ENCODE data around the gene ADGRB3. TPM values are rescaled to one million over a fixed set of nuclear protein-coding genes. Genes with fewer than 3 reads are reported as not detected.

ADGRB3 gene
- polyA plus RNA-seq, 4 donors: 1.6 to 2.1 TPM; not detected in 2

- Histone ChIP-seq H3K4me1 (ENCODE audit: control insufficient read depth in 3 of 3, insufficient read depth in 2 of 3, low read depth in 1 of 3, low read length in 2 of 3) (no peaks in the 10 kb centered on the region), H3K36me3 (ENCODE audit: control insufficient read depth in 3 of 3, insufficient read depth in 2 of 3, low read depth in 1 of 3, low read length in 3 of 3) (no peaks in the 10 kb centered on the region), H3K27me3 (ENCODE audit: control insufficient read depth in 3 of 3, insufficient read depth in 3 of 3, low read length in 3 of 3) (no peaks in the 10 kb centered on the region), H3K27ac (ENCODE audit: low read depth in 1 of 3, low read length in 2 of 3) (no peak overlapping the region), H3K4me3 (ENCODE audit: low read depth in 1 of 3, low read length in 3 of 3) (no peak overlapping the region), H3K9me3 (ENCODE audit: control insufficient read depth in 2 of 2, insufficient read depth in 1 of 2, low read depth in 1 of 2, low read length in 1 of 2) (no peaks in the 10 kb centered on the region)
- FAIRE-seq (no peak), DNase-seq (no peak)
- 23 to 44% (median 34%) methylated on average over 2 of the region's 2 CpGs for WGBS, 3 donors
Measured at GRCh38 chr6:69343851-69344250, 708.8 kb downstream of the ADGRB3 start.

GRCh38 chr6:69349771-69350170 lies 714.7 kb downstream of the ADGRB3 start:
- Histone ChIP-seq H3K4me3 (ENCODE audit: low read depth in 1 of 3, low read length in 3 of 3) (no peak overlapping the region), H3K27me3 (ENCODE audit: control insufficient read depth in 3 of 3, insufficient read depth in 3 of 3, low read length in 3 of 3) (no peaks in the 10 kb centered on the region), H3K9me3 (ENCODE audit: control insufficient read depth in 2 of 2, insufficient read depth in 1 of 2, low read depth in 1 of 2, low read length in 1 of 2) (no peaks in the 10 kb centered on the region), H3K36me3 (ENCODE audit: control insufficient read depth in 3 of 3, insufficient read depth in 2 of 3, low read depth in 1 of 3, low read length in 3 of 3) (no peaks in the 10 kb centered on the region), H3K27ac (ENCODE audit: low read depth in 1 of 3, low read length in 2 of 3) (no peak overlapping the region), H3K4me1 (ENCODE audit: control insufficient read depth in 3 of 3, insufficient read depth in 2 of 3, low read depth in 1 of 3, low read length in 2 of 3) (no peaks in the 10 kb centered on the region)
- no peak for DNase-seq
- FAIRE-seq: no peak
- 67 to 74% (median 73%) methylated on average over 7 of the region's 7 CpGs for WGBS, 3 donors

- 85 to 88% (median 86%) methylated on average over 3 of the region's 3 CpGs for WGBS, 3 donors
- no peak for FAIRE-seq
- Histone ChIP-seq H3K27ac (ENCODE audit: low read depth in 1 of 3, low read length in 2 of 3) (no peak overlapping the region), H3K27me3 (ENCODE audit: control insufficient read depth in 3 of 3, insufficient read depth in 3 of 3, low read length in 3 of 3) (no peaks in the 10 kb centered on the region), H3K4me3 (ENCODE audit: low read depth in 1 of 3, low read length in 3 of 3) (no peak overlapping the region), H3K36me3 (ENCODE audit: control insufficient read depth in 3 of 3, insufficient read depth in 2 of 3, low read depth in 1 of 3, low read length in 3 of 3) (no peaks in the 10 kb centered on the region), H3K9me3 (ENCODE audit: control insufficient read depth in 2 of 2, insufficient read depth in 1 of 2, low read depth in 1 of 2, low read length in 1 of 2) (no peaks in the 10 kb centered on the region), H3K4me1 (ENCODE audit: control insufficient read depth in 3 of 3, insufficient read depth in 2 of 3, low read depth in 1 of 3, low read length in 2 of 3) (no peaks in the 10 kb centered on the region)
- DNase-seq: no peak
Measured at GRCh38 chr6:69362209-69362608, 727.1 kb downstream of the ADGRB3 start.

- DNase-seq (no peak), FAIRE-seq (no peak)
- H3K4me1 ChIP-seq (ENCODE audit: control insufficient read depth in 3 of 3, insufficient read depth in 2 of 3, low read depth in 1 of 3, low read length in 2 of 3): no peaks in the 10 kb centered on the region
- H3K36me3 ChIP-seq (ENCODE audit: control insufficient read depth in 3 of 3, insufficient read depth in 2 of 3, low read depth in 1 of 3, low read length in 3 of 3): no peaks in the 10 kb centered on the region
- no peaks in the 10 kb centered on the region for H3K27me3 ChIP-seq (ENCODE audit: control insufficient read depth in 3 of 3, insufficient read depth in 3 of 3, low read length in 3 of 3)
- 85 to 89% (median 88%) methylated on average over 1 of the region's 1 CpG for WGBS, 3 donors
- H3K27ac ChIP-seq (ENCODE audit: low read depth in 1 of 3, low read length in 2 of 3): no peak overlapping the region
- H3K9me3 ChIP-seq (ENCODE audit: control insufficient read depth in 2 of 2, insufficient read depth in 1 of 2, low read depth in 1 of 2, low read length in 1 of 2): no peaks in the 10 kb centered on the region
- no peak overlapping the region for H3K4me3 ChIP-seq (ENCODE audit: low read depth in 1 of 3, low read length in 3 of 3)
Measured at GRCh38 chr6:69366831-69367230, 731.7 kb downstream of the ADGRB3 start.

- FAIRE-seq: no peak
- no peak for DNase-seq
- Histone ChIP-seq H3K4me1 (ENCODE audit: control insufficient read depth in 3 of 3, insufficient read depth in 2 of 3, low read depth in 1 of 3, low read length in 2 of 3) (no peaks in the 10 kb centered on the region), H3K27ac (ENCODE audit: low read depth in 1 of 3, low read length in 2 of 3) (no peak overlapping the region), H3K36me3 (ENCODE audit: control insufficient read depth in 3 of 3, insufficient read depth in 2 of 3, low read depth in 1 of 3, low read length in 3 of 3) (no peaks in the 10 kb centered on the region), H3K27me3 (ENCODE audit: control insufficient read depth in 3 of 3, insufficient read depth in 3 of 3, low read length in 3 of 3) (no peaks in the 10 kb centered on the region), H3K4me3 (ENCODE audit: low read depth in 1 of 3, low read length in 3 of 3) (no peak overlapping the region), H3K9me3 (ENCODE audit: control insufficient read depth in 2 of 2, insufficient read depth in 1 of 2, low read depth in 1 of 2, low read length in 1 of 2) (no peaks in the 10 kb centered on the region)
- whole genome bisulfite sequencing, 3 donors: 68 to 83% (median 75%) methylated on average over 1 of the region's 1 CpG
Measured at GRCh38 chr6:69368613-69369012, 733.5 kb downstream of the ADGRB3 start.

- H3K27ac ChIP-seq (ENCODE audit: low read depth in 1 of 3, low read length in 2 of 3): no peak overlapping the region
- no peak for FAIRE-seq
- WGBS, 3 donors: 51 to 68% (median 61%) methylated on average over 3 of the region's 3 CpGs
- H3K4me3 ChIP-seq (ENCODE audit: low read depth in 1 of 3, low read length in 3 of 3): no peak overlapping the region
- H3K4me1 ChIP-seq (ENCODE audit: control insufficient read depth in 3 of 3, insufficient read depth in 2 of 3, low read depth in 1 of 3, low read length in 2 of 3): no peaks in the 10 kb centered on the region
- no peaks in the 10 kb centered on the region for H3K9me3 ChIP-seq (ENCODE audit: control insufficient read depth in 2 of 2, insufficient read depth in 1 of 2, low read depth in 1 of 2, low read length in 1 of 2)
- H3K27me3 ChIP-seq (ENCODE audit: control insufficient read depth in 3 of 3, insufficient read depth in 3 of 3, low read length in 3 of 3): no peaks in the 10 kb centered on the region
- H3K36me3 ChIP-seq (ENCODE audit: control insufficient read depth in 3 of 3, insufficient read depth in 2 of 3, low read depth in 1 of 3, low read length in 3 of 3): no peaks in the 10 kb centered on the region
- DNase-seq: no peak
Measured at GRCh38 chr6:69370763-69371162, 735.7 kb downstream of the ADGRB3 start.

- DNase-seq (no peak), FAIRE-seq (no peak)
- H3K4me1 ChIP-seq (ENCODE audit: control insufficient read depth in 3 of 3, insufficient read depth in 2 of 3, low read depth in 1 of 3, low read length in 2 of 3): no peaks in the 10 kb centered on the region
Measured at GRCh38 chr6:69378326-69378725, 743.2 kb downstream of the ADGRB3 start.

GRCh38 chr6:69379518-69379917 lies 744.4 kb downstream of the ADGRB3 start:
- Histone ChIP-seq H3K4me3 (ENCODE audit: low read depth in 1 of 3, low read length in 3 of 3) (no peak overlapping the region), H3K27me3 (ENCODE audit: control insufficient read depth in 3 of 3, insufficient read depth in 3 of 3, low read length in 3 of 3) (no peaks in the 10 kb centered on the region), H3K4me1 (ENCODE audit: control insufficient read depth in 3 of 3, insufficient read depth in 2 of 3, low read depth in 1 of 3, low read length in 2 of 3) (no peaks in the 10 kb centered on the region), H3K9me3 (ENCODE audit: control insufficient read depth in 2 of 2, insufficient read depth in 1 of 2, low read depth in 1 of 2, low read length in 1 of 2) (no peaks in the 10 kb centered on the region), H3K36me3 (ENCODE audit: control insufficient read depth in 3 of 3, insufficient read depth in 2 of 3, low read depth in 1 of 3, low read length in 3 of 3) (no peaks in the 10 kb centered on the region), H3K27ac (ENCODE audit: low read depth in 1 of 3, low read length in 2 of 3) (no peak overlapping the region)
- WGBS, 3 donors: 71 to 84% (median 74%) methylated on average over 3 of the region's 3 CpGs
- no peak for FAIRE-seq
- DNase-seq: no peak

More at GRCh38 chr6:69378326-69378725, 743.2 kb downstream of the ADGRB3 start:
- Histone ChIP-seq H3K4me3 (ENCODE audit: low read depth in 1 of 3, low read length in 3 of 3) (no peak overlapping the region), H3K36me3 (ENCODE audit: control insufficient read depth in 3 of 3, insufficient read depth in 2 of 3, low read depth in 1 of 3, low read length in 3 of 3) (no peaks in the 10 kb centered on the region), H3K27ac (ENCODE audit: low read depth in 1 of 3, low read length in 2 of 3) (no peak overlapping the region), H3K27me3 (ENCODE audit: control insufficient read depth in 3 of 3, insufficient read depth in 3 of 3, low read length in 3 of 3) (no peaks in the 10 kb centered on the region), H3K9me3 (ENCODE audit: control insufficient read depth in 2 of 2, insufficient read depth in 1 of 2, low read depth in 1 of 2, low read length in 1 of 2) (no peaks in the 10 kb centered on the region)
- 7 to 53% (median 20%) methylated on average over 1 of the region's 1 CpG for WGBS, 3 donors

- Histone ChIP-seq H3K4me1 (ENCODE audit: control insufficient read depth in 3 of 3, insufficient read depth in 2 of 3, low read depth in 1 of 3, low read length in 2 of 3) (no peaks in the 10 kb centered on the region), H3K36me3 (ENCODE audit: control insufficient read depth in 3 of 3, insufficient read depth in 2 of 3, low read depth in 1 of 3, low read length in 3 of 3) (no peaks in the 10 kb centered on the region), H3K27ac (ENCODE audit: low read depth in 1 of 3, low read length in 2 of 3) (no peak overlapping the region), H3K27me3 (ENCODE audit: control insufficient read depth in 3 of 3, insufficient read depth in 3 of 3, low read length in 3 of 3) (no peaks in the 10 kb centered on the region), H3K4me3 (ENCODE audit: low read depth in 1 of 3, low read length in 3 of 3) (no peak overlapping the region), H3K9me3 (ENCODE audit: control insufficient read depth in 2 of 2, insufficient read depth in 1 of 2, low read depth in 1 of 2, low read length in 1 of 2) (no peaks in the 10 kb centered on the region)
- FAIRE-seq (no peak), DNase-seq (no peak)
- WGBS, 3 donors: 66 to 80% (median 69%) methylated on average over 3 of the region's 3 CpGs
Measured at GRCh38 chr6:69383627-69384026, 748.5 kb downstream of the ADGRB3 start.

Data from small intestine (tissue), 7 donors.